IPS-NIHi11 (cell line): Measurements from ENCODE around the gene GNG7.
"Not testable (repeated sequence)": the region's sequence is repeated elsewhere in the genome, so short reads cannot be mapped to it uniquely, and the experiment has no call there.

Experiments
- DNase-seq: peaks from one replicate; pipeline ENCODE4 v3.0.0; 2012; ENCODE audit warnings: mixed read lengths, low spot score

Gene GNG7

DNA sequence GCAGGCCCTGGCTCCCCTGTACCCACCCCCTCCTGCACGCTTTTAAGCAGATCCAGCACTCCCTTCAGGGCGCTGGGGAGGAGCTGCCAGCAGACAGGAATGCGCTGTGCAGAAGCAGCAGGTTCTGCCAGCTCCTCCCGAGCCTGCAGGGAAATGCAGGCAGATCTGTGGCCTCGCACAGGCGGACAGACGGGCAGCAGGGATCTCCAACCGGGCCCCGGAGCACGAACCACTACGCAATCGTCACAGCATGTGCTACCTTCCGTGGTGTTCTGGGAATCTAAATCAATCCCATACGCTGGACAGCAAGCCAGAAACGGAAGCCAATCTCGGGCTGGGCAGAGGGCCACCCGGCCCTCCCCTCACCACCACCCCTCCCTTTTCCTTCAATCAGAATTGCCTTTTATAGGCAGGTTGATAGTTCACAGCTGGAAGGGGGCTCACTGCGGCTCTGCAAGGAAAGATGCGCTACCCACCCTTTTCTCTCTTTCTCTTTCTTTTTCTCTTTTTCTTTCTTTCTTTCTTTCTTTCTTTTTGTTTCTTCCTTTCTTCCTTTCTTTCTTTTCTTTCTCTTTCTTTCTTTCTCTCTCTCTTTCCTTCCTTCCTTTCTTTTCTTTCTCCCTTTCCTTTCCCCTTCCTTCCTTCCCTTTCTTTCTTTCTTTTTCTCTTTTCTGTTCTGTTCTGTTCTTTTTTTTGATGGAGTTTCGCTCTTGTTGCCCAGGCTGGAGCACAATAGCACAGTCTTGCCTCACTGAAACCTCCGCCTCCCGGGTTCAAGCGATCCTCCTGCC, 99.9 kb downstream of the GNG7 start:
- peak; percentile 72 for DNase-seq

- no peak for DNase-seq
These were observed 101.3 kb downstream of the GNG7 start for GRCh38 chr19:2600914-2601870.

DNA sequence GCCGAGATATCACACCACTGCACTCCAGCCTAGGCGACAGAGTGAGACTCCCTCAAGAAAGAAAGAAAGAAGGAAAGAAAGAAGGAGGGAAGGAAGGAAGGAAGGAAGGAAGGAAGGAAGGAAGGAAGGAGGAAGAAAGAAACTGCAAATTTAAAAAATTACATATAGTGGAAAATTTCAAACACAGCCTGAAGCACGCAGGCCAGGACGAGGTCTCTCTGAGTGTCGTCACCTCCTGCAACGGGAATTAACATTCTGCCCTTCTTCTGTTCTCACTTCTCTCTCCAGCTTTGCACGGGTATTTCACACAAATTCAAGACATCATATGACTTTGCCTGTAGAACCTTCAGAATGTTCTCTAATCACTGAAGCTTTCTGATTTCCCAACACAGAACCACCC, 108.2 kb downstream of the GNG7 start:
- no peak for DNase-seq

GRCh38 chr19:2592824-2593223, 109.7 kb downstream of the GNG7 start:
- DNase-seq, result no peak

DNA sequence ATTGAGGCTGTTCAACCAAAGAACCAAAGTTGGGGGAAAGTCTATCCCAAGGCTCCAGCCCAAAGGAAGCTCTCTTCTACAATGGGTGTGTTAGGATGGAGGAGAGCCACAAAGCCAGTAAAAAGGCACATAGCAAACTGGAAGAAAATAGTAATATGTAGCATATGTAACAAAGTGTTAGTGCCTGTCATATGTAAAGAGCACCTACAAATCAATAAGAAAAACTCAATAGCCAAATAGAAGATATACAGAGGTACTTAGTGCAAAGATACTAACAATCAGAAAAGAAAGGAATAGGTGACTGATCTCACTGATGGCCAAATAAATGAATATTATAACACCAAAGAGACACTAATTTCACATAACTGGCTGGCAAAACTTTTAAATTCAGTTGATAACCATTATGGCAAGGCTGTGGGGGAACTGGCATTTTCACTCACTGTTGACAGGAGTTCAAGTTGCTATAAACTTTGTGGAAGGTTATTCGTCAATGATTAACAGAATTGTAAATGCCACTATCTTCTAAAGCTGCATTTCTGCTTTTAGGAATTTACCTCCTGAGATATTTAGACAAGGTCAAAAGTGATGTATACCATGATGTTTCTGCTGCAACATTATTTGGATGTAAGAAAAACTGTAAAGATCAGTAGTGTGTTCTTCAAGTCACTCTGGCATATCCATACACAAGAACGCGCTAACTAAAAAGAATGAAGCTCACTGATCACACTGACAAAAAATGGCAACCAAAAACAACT, 110.8 kb downstream of the GNG7 start:
- no peak for DNase-seq

- no peak for DNase-seq
These were observed 111.7 kb downstream of the GNG7 start for GRCh38 chr19:2590630-2591399.

DNA sequence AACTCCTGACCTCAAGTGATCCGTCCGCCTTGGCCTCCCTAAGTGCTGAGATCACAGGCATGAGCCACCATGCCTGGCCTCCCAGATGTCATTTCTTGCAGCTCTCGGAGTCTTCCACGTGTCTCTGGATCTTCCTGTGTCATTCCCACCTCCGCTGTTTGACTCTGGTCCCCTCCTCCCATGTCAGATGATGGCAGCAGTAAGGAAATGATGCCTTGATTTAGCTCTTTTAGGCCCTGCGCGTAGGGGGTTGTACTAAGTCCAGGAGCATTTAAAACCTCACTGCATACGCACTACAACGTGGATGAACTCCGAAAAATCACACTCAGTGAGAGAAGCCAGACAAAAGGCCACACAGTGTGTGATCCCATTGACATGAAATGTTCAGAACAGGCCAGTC, 113.1 kb downstream of the GNG7 start:
- DNase-seq, result no peak

DNA sequence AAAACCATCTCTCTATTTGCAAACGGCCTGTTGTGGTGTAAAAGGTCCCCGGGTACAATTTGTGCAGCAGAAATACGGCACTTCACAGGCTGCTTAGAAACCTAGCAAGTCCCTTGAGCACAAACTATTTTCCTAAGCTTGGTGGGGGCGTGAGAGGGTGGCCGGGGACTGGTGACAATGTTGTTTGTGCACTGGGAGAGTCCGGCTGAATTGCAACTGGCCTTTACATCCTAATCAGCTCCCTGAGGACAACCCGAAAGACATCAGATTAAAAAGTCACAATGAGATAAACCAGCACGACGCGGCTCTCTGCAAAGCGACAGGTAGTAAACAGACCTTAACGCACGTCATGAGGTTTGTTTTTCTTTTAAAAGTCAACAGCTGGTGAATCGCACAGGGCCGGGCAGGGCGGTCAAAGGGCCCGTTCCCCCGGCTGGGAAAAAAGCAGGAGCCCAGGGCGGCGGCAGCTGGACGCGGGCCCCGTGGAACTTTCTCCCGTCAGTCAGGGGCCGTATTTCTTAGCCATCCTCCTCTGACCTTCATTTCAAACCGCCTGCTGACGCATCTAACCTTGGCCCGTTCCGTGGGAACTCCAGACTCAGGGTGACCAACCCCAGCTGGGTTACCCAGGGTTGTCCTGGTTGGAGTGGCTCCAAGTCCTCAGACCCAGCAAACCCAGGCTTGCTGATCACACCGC, 114.3 kb downstream of the GNG7 start:
- no peak for DNase-seq

DNA sequence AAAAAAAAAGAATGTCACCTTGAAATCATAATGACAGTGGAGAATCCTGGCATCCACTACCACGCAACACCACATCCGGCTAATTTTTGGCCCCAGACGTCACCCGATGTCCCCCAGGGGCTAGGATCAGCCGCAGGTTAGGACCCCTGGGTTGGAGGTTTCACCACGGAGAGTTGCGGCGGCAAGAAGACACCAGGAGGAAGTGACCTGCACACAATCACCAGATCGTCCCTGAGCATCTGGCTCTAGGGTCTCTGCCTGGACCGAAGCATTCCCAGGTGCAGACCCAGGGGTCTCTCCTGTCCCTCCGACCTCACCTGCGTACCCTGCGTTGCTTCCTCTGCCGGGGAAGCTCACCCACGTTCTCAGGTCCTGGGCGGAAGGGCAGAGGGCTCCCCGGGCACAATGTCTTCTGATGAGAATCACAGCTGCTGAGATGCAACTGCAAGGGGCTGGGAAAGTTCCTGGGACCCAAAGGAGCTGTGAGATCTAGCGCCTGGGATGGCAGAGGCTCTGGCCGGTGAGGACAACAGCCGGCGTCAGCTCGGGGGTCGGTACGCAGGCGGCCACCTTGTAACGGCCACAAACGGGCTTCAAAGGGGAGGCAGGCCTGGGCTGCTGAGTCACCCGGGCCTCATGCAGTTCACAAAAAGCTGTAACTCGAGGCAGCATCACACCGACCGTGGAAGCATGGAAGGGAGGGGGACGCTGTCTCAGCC, 115.3 kb downstream of the GNG7 start:
- DNase-seq, result peak; percentile 64

- DNase-seq, result no peak
These were observed 116.3 kb downstream of the GNG7 start for GRCh38 chr19:2586196-2586595.

- DNase-seq, result no peak
These were observed 118.5 kb downstream of the GNG7 start for GRCh38 chr19:2584002-2584401.

DNA sequence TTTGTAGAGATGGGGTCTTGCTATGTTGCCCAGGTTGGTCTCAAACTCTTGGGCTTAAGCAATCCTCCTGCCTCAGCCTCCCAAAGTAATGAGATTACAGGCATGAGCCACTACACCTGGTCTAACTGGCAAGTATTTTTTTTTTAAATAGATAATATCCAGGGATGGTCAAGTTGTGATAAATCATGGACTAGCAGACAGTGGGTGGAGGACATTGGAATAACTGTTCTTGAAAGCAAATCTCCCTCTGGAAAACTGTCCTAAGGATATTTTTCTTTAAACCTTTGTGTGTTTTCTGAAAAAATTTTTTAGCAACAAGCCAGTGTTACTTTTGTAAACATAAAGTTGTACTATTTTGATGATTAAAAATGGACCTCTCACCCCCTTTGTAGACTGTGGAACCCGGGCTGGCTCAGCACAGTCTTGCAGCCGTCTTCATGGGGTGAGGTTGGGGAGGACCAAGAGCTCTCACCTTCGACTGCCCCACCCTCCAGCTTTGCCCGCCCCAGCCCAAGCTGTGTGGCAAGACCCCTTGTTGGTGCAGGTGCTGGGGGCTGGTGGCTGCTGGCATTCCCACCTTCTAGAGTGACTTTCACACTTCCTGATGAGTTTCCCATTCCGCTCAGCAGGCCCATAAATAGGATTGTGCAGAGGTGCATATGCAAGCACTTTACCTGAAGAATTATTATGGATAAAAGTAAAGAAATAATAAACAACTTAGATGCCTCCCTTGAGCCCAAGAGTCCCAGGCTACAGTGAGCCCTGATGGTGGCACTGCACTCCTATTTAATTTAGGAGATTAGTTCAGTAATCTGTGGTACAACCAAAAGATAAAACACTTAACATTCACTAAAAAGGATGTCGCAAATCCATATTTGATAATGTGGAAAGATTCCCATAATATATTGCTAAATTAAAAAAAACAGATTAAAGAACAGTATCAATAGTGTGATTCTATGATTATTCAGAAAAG, 119.2 kb downstream of the GNG7 start:
- DNase-seq, result no peak

DNA sequence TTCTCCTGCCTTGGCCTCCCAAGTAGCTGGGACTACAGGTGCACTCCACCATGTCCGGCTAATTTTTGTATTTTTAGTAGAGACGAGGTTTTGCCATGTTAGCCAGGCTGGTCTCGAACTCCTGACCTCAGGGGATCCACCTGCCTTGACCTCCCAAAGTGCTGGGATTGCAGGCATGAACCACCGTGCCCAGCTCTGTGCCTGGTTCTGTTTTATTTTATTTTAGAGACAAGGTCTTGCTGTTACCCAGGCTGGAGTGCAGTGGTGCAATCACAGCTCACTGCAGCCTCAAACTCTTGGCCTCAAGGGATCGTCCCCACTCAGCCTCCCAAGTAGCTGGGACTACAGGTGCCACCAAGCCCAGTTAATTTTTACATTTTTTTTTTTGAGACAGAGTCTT, 122.1 kb downstream of the GNG7 start:
- not testable (repeated sequence) for DNase-seq

GRCh38 chr19:2579678-2580280, 122.7 kb downstream of the GNG7 start:
- DNase-seq, result no peak

DNA sequence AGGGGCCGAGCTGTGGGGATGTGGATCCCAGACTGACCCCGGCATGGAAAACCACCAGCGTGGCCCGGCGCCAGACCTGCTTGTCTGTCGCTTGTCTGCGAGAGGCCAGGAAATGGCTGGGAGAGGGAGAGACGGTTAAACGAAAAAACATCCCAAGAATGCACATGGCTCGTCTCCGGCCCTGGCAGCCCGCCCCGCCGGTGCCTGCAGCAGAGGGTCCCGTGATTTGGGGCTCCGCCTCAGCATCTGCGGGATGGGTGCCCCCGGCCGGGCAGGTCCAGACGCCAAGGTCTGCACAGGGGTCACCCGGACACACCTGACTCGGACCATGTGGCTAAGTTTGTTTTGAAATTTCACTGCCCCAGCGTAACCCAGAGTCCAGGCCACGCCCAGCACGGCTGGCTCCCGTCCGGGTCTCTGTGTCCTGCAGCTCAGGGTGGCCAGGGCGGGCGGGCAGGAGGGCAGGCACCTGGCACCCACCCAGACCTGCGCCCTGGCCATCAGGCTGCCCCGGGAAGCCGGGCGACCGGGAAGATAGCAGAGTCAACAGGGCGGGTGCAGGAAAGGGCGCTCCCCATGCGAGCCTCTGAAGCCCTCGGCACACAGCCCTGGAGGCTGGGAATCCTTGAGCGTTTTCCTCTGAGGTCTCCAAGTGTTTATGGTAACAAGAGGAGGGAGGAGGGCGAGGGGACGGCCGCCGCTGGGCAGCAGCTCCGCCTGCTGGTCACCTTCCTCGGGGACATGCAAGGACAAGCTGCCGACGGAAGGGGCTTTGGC, 123.4 kb downstream of the GNG7 start:
- peak; percentile 85 for DNase-seq

DNA sequence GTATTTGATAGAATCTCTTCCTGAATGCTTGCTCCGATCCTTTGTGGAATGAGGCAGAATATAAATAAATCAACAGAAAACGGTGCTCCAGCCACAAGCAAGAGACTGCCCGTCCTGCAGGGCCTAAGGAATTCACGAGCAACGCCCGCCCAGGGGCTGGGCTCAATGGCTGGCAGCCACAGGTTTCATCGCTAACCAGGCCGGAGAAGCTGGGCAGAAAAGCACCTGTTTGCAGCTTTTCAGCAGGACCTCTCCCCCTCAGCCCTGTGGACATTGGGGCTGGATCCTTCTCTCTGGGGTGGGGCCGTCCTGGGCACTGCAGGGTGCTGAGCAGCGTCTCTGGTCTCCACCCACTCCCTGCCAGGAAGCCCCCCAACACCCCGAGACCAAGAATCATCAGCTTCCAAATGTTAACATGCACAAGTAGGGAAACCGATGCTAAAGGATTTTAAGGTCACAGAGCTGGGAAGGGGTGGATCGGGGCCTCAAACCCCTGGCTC, 124.1 kb downstream of the GNG7 start:
- DNase-seq, result peak; percentile 64

DNA sequence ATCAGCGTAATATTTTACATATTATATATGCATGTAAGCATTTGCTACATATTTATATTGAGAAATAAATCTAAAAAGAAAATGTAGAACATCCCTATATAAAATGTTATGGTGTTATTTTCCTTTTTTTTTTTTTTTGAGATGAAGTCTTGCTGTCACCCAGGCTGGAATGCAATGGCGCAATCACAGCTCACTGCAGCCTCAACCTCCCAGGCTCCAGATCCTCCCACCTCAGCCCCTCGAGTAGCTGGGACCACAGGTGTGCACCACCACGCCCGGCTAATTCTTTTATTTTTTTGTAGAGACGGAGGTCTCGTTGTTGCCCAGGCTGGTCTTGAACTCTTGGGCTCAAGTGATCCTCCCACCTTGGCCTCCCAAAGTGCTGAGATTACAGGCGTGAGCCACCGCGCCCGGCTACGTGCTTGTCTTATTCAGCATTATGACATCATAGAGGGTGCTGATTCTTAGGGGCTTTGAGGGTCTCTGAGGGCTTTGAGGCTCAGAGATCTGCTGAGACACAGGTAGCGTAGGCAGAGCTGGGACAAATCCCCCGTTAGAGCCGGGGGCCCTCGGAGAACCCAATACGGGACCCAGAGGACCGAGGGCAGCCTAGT, 124.7 kb downstream of the GNG7 start:
- DNase-seq, result no peak
